Nephron (organoid): Measurements from ENCODE around the gene ADPRS.

Source experiments
- H3K27ac Mint-ChIP-seq, 3 experiments: 2 replicates each; pipeline ENCODE4 v1.8.0; 2020; ENCODE audit warnings: mixed read lengths in 3 of 3, mild to moderate bottlenecking in 2 of 3, moderate library complexity in 1 of 3
- H3K27me3 Mint-ChIP-seq: 2 replicates; pipeline ENCODE4 v1.8.0; 2021; ENCODE audit warnings: low read depth, mild to moderate bottlenecking, moderate library complexity, mixed read lengths
- H3K36me3 Mint-ChIP-seq: 2 replicates; pipeline ENCODE4 v1.8.0; 2020; ENCODE audit warnings: low read depth, mixed read lengths
- H3K4me1 Mint-ChIP-seq: 2 replicates; pipeline ENCODE4 v1.8.0; 2020; ENCODE audit warnings: mixed read lengths
- H3K4me3 Mint-ChIP-seq, 3 experiments: 2 replicates each; pipeline ENCODE4 v1.8.0; 2020; ENCODE audit warnings: mild to moderate bottlenecking in 3 of 3, mixed read lengths in 3 of 3, moderate library complexity in 2 of 3
- H3K9me3 Mint-ChIP-seq: 2 replicates; pipeline ENCODE4 v1.8.0; 2020; ENCODE audit warnings: mixed read lengths
- CTCF ChIP-seq, 3 experiments: fragments of 200-600 bp; sonication (generic); IDR thresholded peaks; one replicate each; pipeline ENCODE4 v1.5.0; 2021; ENCODE audit warnings: antibody characterized with exemption in 3 of 3; ENCODE audit not compliant: unreplicated experiment in 3 of 3

The ADPRS gene

DNA sequence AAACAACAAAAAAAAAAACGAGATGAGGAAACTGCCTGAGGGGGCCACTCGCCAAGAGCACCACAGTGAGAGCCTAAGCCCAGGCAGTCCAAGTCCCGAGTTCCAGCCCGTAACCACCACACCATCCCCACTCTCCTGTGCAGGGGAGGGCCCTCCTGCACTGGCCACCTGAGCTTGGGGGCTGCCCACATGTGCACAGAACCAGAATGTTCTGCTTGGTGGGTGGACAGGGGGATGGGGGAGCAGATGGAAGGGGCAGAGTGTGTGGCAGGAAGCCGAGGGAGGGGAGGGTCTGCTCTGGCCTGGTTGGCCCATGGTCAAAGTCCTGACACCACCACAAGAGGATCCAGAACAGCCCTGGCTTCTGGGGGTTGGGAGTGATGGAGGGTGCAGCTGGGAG lies 17.6 kb downstream of the ADPRS start:
- Mint-ChIP-seq H3K27me3 (peaks cover 4% of the 10 kb centered on the region), H3K4me3 (no peak overlapping the region), H3K9me3 (no peaks in the 10 kb centered on the region), H3K4me1 (peaks cover 14% of the 10 kb centered on the region), H3K36me3 (no peaks in the 10 kb centered on the region), H3K27ac (no peak overlapping the region)
- no peak for TF ChIP-seq CTCF (IDR thresholded peaks at IDR 0.05; ENCODE audit: unreplicated experiment in 3 of 3)

DNA sequence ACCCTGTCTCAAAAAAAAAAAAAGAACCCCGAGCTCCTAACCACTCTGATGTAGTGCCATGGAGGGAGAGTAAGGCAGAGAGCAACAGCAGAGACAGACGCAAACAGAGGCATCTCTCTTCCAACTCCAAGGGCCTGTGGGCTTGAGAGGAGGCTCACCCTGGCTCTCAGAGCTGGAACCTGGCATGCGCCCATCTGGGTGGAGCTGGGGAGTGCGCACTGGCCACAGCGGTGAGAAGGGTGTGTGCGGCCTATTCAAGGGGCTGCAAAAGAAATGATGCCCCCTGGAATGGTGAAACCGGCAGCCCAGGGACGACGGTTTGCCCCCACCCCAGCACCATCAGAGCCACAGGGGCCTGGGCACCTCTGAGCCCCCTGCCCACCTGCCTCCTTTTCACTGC lies 18.7 kb downstream of the ADPRS start:
- peaks cover 4% of the 10 kb centered on the region for H3K27me3 Mint-ChIP-seq
- H3K27ac Mint-ChIP-seq = no peak overlapping the region
- no peak for TF ChIP-seq CTCF (IDR thresholded peaks at IDR 0.05; ENCODE audit: unreplicated experiment in 3 of 3)
- H3K4me3 Mint-ChIP-seq = no peak overlapping the region
- H3K9me3 Mint-ChIP-seq = no peaks in the 10 kb centered on the region
- peaks cover 14% of the 10 kb centered on the region for H3K4me1 Mint-ChIP-seq
- no peaks in the 10 kb centered on the region for H3K36me3 Mint-ChIP-seq

GRCh38 chr1:36108314-36108713 lies 19.6 kb downstream of the ADPRS start:
- peaks cover 4% of the 10 kb centered on the region for H3K27me3 Mint-ChIP-seq
- no peaks in the 10 kb centered on the region for H3K36me3 Mint-ChIP-seq
- no peaks in the 10 kb centered on the region for H3K9me3 Mint-ChIP-seq
- no peak for TF ChIP-seq CTCF (IDR thresholded peaks at IDR 0.05; ENCODE audit: unreplicated experiment in 3 of 3)
- peak overlapping the region in 1 of 3 experiments; percentile 17 for H3K27ac Mint-ChIP-seq
- peaks cover 14% of the 10 kb centered on the region for H3K4me1 Mint-ChIP-seq
- H3K4me3 Mint-ChIP-seq = no peak overlapping the region

DNA sequence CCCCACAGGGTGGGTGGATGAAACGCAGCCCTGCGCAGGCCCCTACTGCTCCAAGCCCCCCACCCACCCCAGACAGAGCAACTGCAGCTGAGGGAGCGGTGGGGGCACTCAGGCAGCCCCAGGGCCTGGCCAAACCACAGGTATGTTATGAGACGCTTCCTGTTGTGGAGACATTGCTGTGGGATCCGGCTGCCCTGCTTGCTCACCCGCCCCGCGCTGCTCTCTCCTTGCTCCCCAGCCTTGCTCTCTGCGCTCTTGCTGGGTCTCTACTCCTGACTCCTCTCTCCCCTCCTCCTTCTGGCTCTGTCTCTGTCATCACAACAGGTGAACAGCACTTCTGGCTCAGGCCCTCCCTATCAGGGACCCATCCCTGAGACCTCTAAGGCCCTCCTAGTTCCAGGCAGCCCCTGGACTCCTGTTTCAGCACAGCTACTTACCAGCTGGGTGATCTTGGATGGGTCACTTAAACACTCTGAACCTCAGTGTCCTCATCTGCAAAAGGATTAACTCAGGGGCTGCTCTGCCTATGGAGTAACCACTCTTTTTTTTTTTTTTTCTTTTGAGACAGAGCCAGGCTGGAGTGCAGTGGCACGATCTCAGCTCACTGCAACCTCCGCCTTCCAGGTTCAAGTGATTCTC lies 20.5 kb downstream of the ADPRS start:
- H3K4me3 Mint-ChIP-seq = no peak overlapping the region
- TF ChIP-seq CTCF (IDR thresholded peaks at IDR 0.05; ENCODE audit: unreplicated experiment in 3 of 3) = no peak

DNA sequence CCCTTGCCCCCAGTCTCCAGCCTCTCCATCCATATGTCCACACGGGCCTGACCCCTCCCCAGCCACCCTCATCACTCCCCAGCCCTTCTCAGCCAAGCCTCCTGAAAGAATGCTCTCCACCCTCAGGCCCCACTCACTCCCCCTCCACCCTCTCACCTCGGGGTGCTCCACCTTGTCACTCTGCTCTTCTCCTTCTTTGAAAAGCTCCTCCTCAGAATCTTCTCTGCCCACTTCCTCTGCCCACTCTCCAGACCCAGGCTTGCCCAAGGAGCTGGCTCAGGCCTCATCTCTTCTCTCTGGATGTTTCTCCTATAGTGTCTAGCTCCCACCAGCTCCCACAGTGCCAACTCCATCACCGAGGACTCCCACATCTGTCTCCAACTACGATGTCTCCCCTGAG lies 22.5 kb downstream of the ADPRS start:
- no peak for TF ChIP-seq CTCF (IDR thresholded peaks at IDR 0.05; ENCODE audit: unreplicated experiment in 3 of 3)
- peaks cover 13% of the 10 kb centered on the region for H3K27me3 Mint-ChIP-seq
- no peaks in the 10 kb centered on the region for H3K36me3 Mint-ChIP-seq
- H3K27ac Mint-ChIP-seq = peak overlapping the region in 1 of 3 experiments; percentile 2
- H3K9me3 Mint-ChIP-seq = no peaks in the 10 kb centered on the region
- no peak overlapping the region for H3K4me3 Mint-ChIP-seq
- H3K4me1 Mint-ChIP-seq = peaks cover 14% of the 10 kb centered on the region

More for the DNA sequence above, 20.5 kb downstream of the ADPRS start:
- no peaks in the 10 kb centered on the region for H3K9me3 Mint-ChIP-seq
- H3K27ac Mint-ChIP-seq = peak overlapping the region in 1 of 3 experiments; percentile 19
- H3K36me3 Mint-ChIP-seq = no peaks in the 10 kb centered on the region
- peaks cover 4% of the 10 kb centered on the region for H3K27me3 Mint-ChIP-seq
- peaks cover 14% of the 10 kb centered on the region for H3K4me1 Mint-ChIP-seq

GRCh38 chr1:36112823-36113222 lies 24.1 kb downstream of the ADPRS start:
- H3K4me1 Mint-ChIP-seq = peaks cover 25% of the 10 kb centered on the region
- peaks cover 12% of the 10 kb centered on the region for H3K27me3 Mint-ChIP-seq

More at GRCh38 chr1:36112823-36113222, 24.1 kb downstream of the ADPRS start:
- TF ChIP-seq CTCF (IDR thresholded peaks at IDR 0.05; ENCODE audit: unreplicated experiment in 3 of 3) = no peak
- Mint-ChIP-seq H3K9me3 (no peaks in the 10 kb centered on the region), H3K36me3 (no peaks in the 10 kb centered on the region), H3K4me3 (no peak overlapping the region), H3K27ac (peak overlapping the region in 1 of 3 experiments; percentile 65)
